Endothelial cell of umbilical vein (primary cell): ENCODE data around the gene SAGE1. TPM values are rescaled to one million over a fixed set of nuclear protein-coding genes. Genes with fewer than 3 reads are reported as not detected.

Experiments used
- BruUV-seq: library from RNA; stranded (reverse); fragments of 400-500 nt; replicated peaks from 2 replicates; lab custom pipeline; 2021; lab: Mats Ljungman, UMichigan
- CTCF ChIA-PET: fragments of 300-600, 350-600 bp; sonication (Branson Sonifier 250); formaldehyde crosslinking; loops from one replicate; lab custom pipeline; 2021; ENCODE audit warnings: antibody characterized with exemption, inconsistent platforms; lab: Charles Lee
- POLR2A ChIA-PET: fragments of 300-600, 350-600 bp; sonication (Branson Sonifier 250); formaldehyde crosslinking; loops from one replicate; lab custom pipeline; 2021; ENCODE audit warnings: antibody characterized with exemption, inconsistent platforms; lab: Charles Lee
- DNase-seq: peaks from one replicate; pipeline ENCODE4 v3.0.0-alpha.2; 2011; ENCODE audit warnings: low read depth, low spot score
- FAIRE-seq: peaks from 2 replicates; lab custom pipeline; 2011; peaks lifted over from hg19 to GRCh38; lab: Jason Lieb, UNC
- H2AFZ ChIP-seq: 2 replicates; pipeline ENCODE4 v1.6.0; 2012; ENCODE audit warnings: low read depth, low read length, control low read depth, inconsistent platforms
- H3K27ac ChIP-seq: 2 replicates; pipeline ENCODE4 v1.5.1; 2011; ENCODE audit warnings: low read depth, mild to moderate bottlenecking, control low read depth, low read length, moderate library complexity; ENCODE audit not compliant: insufficient read depth
- H3K27me3 ChIP-seq, 2 experiments: 2 replicates each; pipeline versions ENCODE4 v1.6.0 to v1.6.1; 2011; ENCODE audit warnings: low read length in 2 of 2, mixed read lengths in 1 of 2; ENCODE audit not compliant: control insufficient read depth in 2 of 2, insufficient read depth in 2 of 2
- H3K36me3 ChIP-seq, 2 experiments: 2 replicates in 1 of 2; 3 replicates in 1 of 2; pipeline ENCODE4 v1.5.1; 2011; ENCODE audit warnings: low read length in 2 of 2, mild to moderate bottlenecking in 1 of 2, moderate library complexity in 1 of 2; ENCODE audit not compliant: control insufficient read depth in 2 of 2, insufficient read depth in 2 of 2; ENCODE audit errors: extremely low read depth in 1 of 2
- H3K4me1 ChIP-seq: 3 replicates; pipeline ENCODE4 v1.5.1; 2011; ENCODE audit warnings: mild to moderate bottlenecking, low read length; ENCODE audit not compliant: control insufficient read depth, insufficient read depth; ENCODE audit errors: extremely low read depth
- H3K4me2 ChIP-seq: 2 replicates; pipeline ENCODE4 v1.6.1; 2011; ENCODE audit warnings: low read length, control low read depth, mixed read lengths; ENCODE audit not compliant: insufficient read depth
- H3K4me3 ChIP-seq, 3 experiments: fragments of 200-600 bp in 1 of 3; sonication (generic), shearing (Covaris generic) in 1 of 3; replicated peaks in 1 of 3; 2 replicates each; pipeline ENCODE4 v1.5.1; 2011 to 2016; ENCODE audit warnings: control low read depth in 3 of 3, low read length in 3 of 3, mild to moderate bottlenecking in 2 of 3, inconsistent platforms in 1 of 3, low read depth in 1 of 3, moderate library complexity in 1 of 3; ENCODE audit not compliant: insufficient read depth in 1 of 3
- H3K79me2 ChIP-seq: 2 replicates; pipeline ENCODE4 v1.6.0; 2012; ENCODE audit warnings: low read length, inconsistent platforms; ENCODE audit not compliant: control insufficient read depth, insufficient read depth
- H3K9ac ChIP-seq: replicated peaks from 2 replicates; pipeline ENCODE3; 2011; ENCODE audit warnings: low read length, control low read depth; ENCODE audit not compliant: insufficient read depth; ENCODE audit errors: extremely low read depth
- H3K9me1 ChIP-seq: replicated peaks from 3 replicates; pipeline ENCODE4 v1.6.0; 2011; ENCODE audit warnings: mild to moderate bottlenecking, low read length; ENCODE audit not compliant: control insufficient read depth, insufficient read depth; ENCODE audit errors: extremely low read depth
- H3K9me3 ChIP-seq: replicated peaks from 2 replicates; pipeline ENCODE4 v1.5.1; 2012; ENCODE audit warnings: low read length, inconsistent platforms; ENCODE audit not compliant: control insufficient read depth, insufficient read depth
- H4K20me1 ChIP-seq: replicated peaks from 2 replicates; pipeline ENCODE3; 2011; ENCODE audit warnings: mild to moderate bottlenecking, low read length; ENCODE audit not compliant: control insufficient read depth, insufficient read depth; ENCODE audit errors: extremely low read depth
- CTCF ChIP-seq, 2 donors: IDR thresholded peaks; 1 replicate in 1 of 2; 2 replicates in 1 of 2; pipeline ENCODE4 v1.5.1; 2011; ENCODE audit warnings: low read length in 2 of 2, mild to moderate bottlenecking in 2 of 2, moderate library complexity in 2 of 2, control low read depth in 1 of 2, inconsistent platforms in 1 of 2, low read depth in 1 of 2; ENCODE audit not compliant: insufficient read depth in 1 of 2; ENCODE audit errors: extremely low read depth in 1 of 2
- EZH2 ChIP-seq: IDR thresholded peaks from 2 replicates; pipeline ENCODE4 v1.6.1; 2012; ENCODE audit warnings: borderline replicate concordance, low read depth, mild to moderate bottlenecking, moderate library complexity, low read length, inconsistent platforms; ENCODE audit not compliant: severe bottlenecking
- FOS ChIP-seq: IDR thresholded peaks from 2 replicates; pipeline ENCODE4 v1.6.1; 2011; ENCODE audit warnings: mild to moderate bottlenecking, low read length, moderate library complexity, borderline replicate concordance; ENCODE audit not compliant: insufficient read depth
- JUN ChIP-seq: IDR thresholded peaks from 2 replicates; pipeline ENCODE4 v1.6.1; 2011; ENCODE audit warnings: borderline replicate concordance, low read depth; ENCODE audit not compliant: insufficient read length, insufficient read depth
- MAX ChIP-seq: IDR thresholded peaks from 2 replicates; pipeline ENCODE4 v1.6.1; 2011; ENCODE audit not compliant: insufficient read depth, insufficient read length
- MYC ChIP-seq: IDR thresholded peaks from one replicate; pipeline ENCODE4 v1.6.1; 2011; ENCODE audit warnings: mild to moderate bottlenecking, low read depth, low read length
- POLR2A ChIP-seq: IDR thresholded peaks from 2 replicates; pipeline ENCODE4 v1.6.1; 2012; ENCODE audit warnings: low read depth, mild to moderate bottlenecking, control low read depth, low read length
- POLR2AphosphoS5 ChIP-seq: IDR thresholded peaks from 2 replicates; pipeline ENCODE4 v1.6.1; 2012; ENCODE audit warnings: low read depth, mild to moderate bottlenecking, control low read depth, low read length, moderate library complexity; ENCODE audit not compliant: insufficient read depth
- dilution Hi-C: fragments of 300-500 bp; cut with MboI; formaldehyde crosslinking; loops from one replicate; pipeline ENCODE4 v1.15.0; 2019; ENCODE audit warnings: low sequenced_read_pairs; ENCODE audit not compliant: extremely low pct_ligation_motif_present
- intact Hi-C: fragments of 100-400 bp; cut with micrococcal nuclease; formaldehyde crosslinking; loops from one replicate; pipeline ENCODE4 v1.10.0; 2022
- polyA plus RNA-seq, 4 experiments: library from polyadenylated mRNA; depleted of rRNA in 3 of 4; stranded (reverse) in 3 of 4; unstranded in 1 of 4; fragments of >200 nt; gene quantifications; 2 replicates each; pipeline versions ENCODE4 v1.2.1 to v1.2.3, GENCODE V29; 2011 to 2012; ENCODE audit warnings: missing spikeins in 1 of 4
- total RNA-seq: library from RNA; stranded (reverse); gene quantifications from 2 replicates; pipeline ENCODE4 v1.2.3, GENCODE V29; 2021

SAGE1 gene
- total and polyA plus RNA-seq, 2 donors (not counting 3 experiments of a cell fraction or from before 2014, with no cell fraction given): not detected

GRCh38 chrX:135951291-135951690, 57.8 kb downstream of the SAGE1 start:
- Histone ChIP-seq H3K27me3 (no peaks in the 10 kb centered on the region), H3K79me2 (no peaks in the 10 kb centered on the region), H3K36me3 (no peaks in the 10 kb centered on the region), H3K9me1 (no peaks in the 10 kb centered on the region), H2AFZ (no peak overlapping the region), H4K20me1 (no peaks in the 10 kb centered on the region), H3K27ac (no peak overlapping the region), H3K9ac (no peak overlapping the region), H3K9me3 (no peaks in the 10 kb centered on the region), H3K4me3 (no peak overlapping the region), H3K4me2 (no peak overlapping the region), H3K4me1 (no peaks in the 10 kb centered on the region)
- DNase-seq (no peak), FAIRE-seq (no peak)
- dilution Hi-C loops: no loop called here
- intact Hi-C loops: no loop called here
- POLR2A ChIA-PET: no interaction called here
- CTCF ChIA-PET: no interaction called here
- TF ChIP-seq JUN (no peak), POLR2A (no peak), MYC (no peak), FOS (no peak), POLR2AphosphoS5 (no peak), MAX (no peak), EZH2 (no peak), CTCF (IDR thresholded peaks at IDR 0.05; ENCODE audit: extremely low read depth in 1 of 2, insufficient read depth in 1 of 2, low read depth in 1 of 2, low read length in 2 of 2) (no peak)
- BruUV-seq: no TSS peak

Other genes with a start within 250 kb of the SAGE1 start
- gene CT45A1, start 180.1 kb upstream of the SAGE1 start, total RNA-seq: not detected in 2 replicates
- gene CT45A1, start 180.1 kb upstream of the SAGE1 start, polyA plus RNA-seq: not detected in 2 replicates
- gene CT45A3, start 125.5 kb upstream of the SAGE1 start, total RNA-seq: not detected in 2 replicates
- not detected in 2 replicates for gene CT45A3, start 125.5 kb upstream of the SAGE1 start, polyA plus RNA-seq
- gene CT45A5, start 108.2 kb upstream of the SAGE1 start, total RNA-seq: not detected in 2 replicates
- not detected in 2 replicates for gene CT45A5, start 108.2 kb upstream of the SAGE1 start, polyA plus RNA-seq
- not detected in 2 replicates for gene CT45A6, start 90.9 kb upstream of the SAGE1 start, total RNA-seq
- gene CT45A6, start 90.9 kb upstream of the SAGE1 start, polyA plus RNA-seq: not detected in 2 replicates
- gene CT45A2, start 73.7 kb upstream of the SAGE1 start, total RNA-seq: not detected in 2 replicates
- not detected in 2 replicates for gene CT45A2, start 73.7 kb upstream of the SAGE1 start, polyA plus RNA-seq
- not detected in 2 replicates for gene CT45A7, start 56.4 kb upstream of the SAGE1 start, total RNA-seq
- not detected in 2 replicates for gene CT45A7, start 56.4 kb upstream of the SAGE1 start, polyA plus RNA-seq
- not detected in 2 replicates for gene CT45A8, start 39.2 kb upstream of the SAGE1 start, total RNA-seq
- gene CT45A8, start 39.2 kb upstream of the SAGE1 start, polyA plus RNA-seq: not detected in 2 replicates
- gene CT45A9, start 21.9 kb upstream of the SAGE1 start, total RNA-seq: not detected in 2 replicates
- gene CT45A9, start 21.9 kb upstream of the SAGE1 start, polyA plus RNA-seq: not detected in 2 replicates
- not detected in 2 replicates for gene CT45A10, start 272 bp upstream of the SAGE1 start, total RNA-seq
- gene CT45A10, start 272 bp upstream of the SAGE1 start, polyA plus RNA-seq: not detected in 2 replicates
- 18.8 and 19.9 TPM in 2 replicates for gene MMGT1, start 80.3 kb downstream of the SAGE1 start, total RNA-seq
- gene MMGT1, start 80.3 kb downstream of the SAGE1 start, polyA plus RNA-seq: 9.1 and 10.4 TPM in 2 replicates
- gene SLC9A6, start 91.7 kb downstream of the SAGE1 start, total RNA-seq: 14.7 and 15.5 TPM in 2 replicates
- 6.9 and 8.1 TPM in 2 replicates for gene SLC9A6, start 91.7 kb downstream of the SAGE1 start, polyA plus RNA-seq